GM21786 (cell line): Measurements from ENCODE around the gene SHKBP1.
"Not testable (repeated sequence)": the region's sequence is repeated elsewhere in the genome, so short reads cannot be mapped to it uniquely, and the experiment has no call there.

Experiments
- ATAC-seq: cut with Tn5 transposase; IDR thresholded peaks from one replicate; pipeline ENCODE4 v1.9.1; 2021; ENCODE audit not compliant: unreplicated experiment

Gene SHKBP1

DNA sequence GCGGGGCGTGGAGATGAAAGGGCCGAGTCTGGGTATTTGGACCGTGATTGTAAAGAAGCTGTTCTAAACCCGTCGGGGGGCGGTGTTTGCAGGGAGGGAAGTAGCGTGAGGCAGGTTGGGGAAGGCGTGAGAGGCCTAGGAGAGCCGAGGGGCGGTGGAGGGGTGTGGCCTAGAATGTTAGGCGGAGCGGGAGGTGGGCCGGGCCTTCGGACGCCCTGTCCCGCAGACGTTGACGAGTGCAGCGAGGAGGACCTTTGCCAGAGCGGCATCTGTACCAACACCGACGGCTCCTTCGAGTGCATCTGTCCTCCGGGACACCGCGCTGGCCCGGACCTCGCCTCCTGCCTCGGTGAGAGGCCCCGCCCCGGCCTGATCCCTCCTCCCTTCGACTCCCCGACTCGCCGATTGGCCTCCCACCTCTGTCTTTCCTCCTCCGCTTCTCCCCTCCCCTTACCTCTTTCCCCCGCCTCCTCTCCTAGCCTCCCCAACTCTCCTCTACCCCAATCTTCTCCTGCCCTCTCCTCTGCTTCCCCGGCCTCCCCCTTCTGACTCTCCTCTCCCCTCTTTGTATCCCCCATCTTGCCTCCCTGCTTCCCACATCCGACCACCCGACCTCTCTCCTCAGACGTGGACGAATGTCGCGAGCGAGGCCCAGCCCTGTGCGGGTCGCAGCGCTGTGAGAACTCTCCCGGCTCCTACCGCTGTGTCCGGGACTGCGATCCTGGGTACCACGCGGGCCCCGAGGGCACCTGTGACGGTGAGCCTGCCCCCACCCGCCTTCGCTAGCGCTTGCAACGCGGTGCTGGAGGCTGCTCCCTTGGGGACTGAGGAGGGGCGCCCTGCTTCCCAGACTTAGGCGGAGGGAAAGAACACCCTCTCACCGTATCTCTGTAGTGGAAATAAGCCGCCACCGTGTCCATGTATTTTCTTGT lies 37.3 kb downstream of the SHKBP1 start:
- ATAC-seq = no peak

DNA sequence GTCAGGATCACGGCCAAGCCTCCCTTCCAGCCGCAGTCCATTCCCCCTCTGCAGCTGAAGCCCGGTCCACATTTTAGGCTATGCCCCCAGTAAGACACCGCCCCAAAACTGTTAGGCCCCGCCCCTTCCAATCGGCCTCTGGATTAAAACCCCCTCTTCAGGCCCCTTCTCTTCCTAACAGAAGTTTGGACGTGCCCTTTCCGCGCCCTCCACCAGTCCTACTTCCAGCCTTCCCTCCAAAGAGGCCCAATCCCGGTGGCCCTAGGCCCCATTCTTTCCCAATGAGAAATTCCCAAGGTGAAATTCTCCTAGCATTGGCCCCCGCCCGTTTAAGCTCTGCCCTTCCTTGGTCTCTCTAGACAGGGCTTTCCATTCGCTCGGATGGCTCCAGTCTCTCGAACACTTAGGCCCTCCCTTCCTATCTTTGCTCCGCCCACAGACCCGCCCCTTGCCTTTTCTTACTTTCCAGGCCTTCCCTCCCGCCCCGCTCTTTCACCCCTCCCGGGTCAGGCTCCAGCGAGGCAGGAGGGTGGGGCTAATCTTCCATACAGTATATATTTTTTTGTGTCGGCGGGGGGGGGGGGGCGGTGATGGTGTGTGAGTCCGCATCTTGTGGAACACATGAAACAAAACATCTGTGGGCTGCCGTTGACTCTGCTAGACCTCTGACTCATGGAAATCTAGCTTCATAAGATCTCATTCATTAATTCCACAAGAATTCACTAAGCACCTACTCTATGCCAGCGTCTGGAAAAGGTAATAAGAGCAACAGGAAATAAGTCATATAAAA lies 38.1 kb downstream of the SHKBP1 start:
- no peak for ATAC-seq

DNA sequence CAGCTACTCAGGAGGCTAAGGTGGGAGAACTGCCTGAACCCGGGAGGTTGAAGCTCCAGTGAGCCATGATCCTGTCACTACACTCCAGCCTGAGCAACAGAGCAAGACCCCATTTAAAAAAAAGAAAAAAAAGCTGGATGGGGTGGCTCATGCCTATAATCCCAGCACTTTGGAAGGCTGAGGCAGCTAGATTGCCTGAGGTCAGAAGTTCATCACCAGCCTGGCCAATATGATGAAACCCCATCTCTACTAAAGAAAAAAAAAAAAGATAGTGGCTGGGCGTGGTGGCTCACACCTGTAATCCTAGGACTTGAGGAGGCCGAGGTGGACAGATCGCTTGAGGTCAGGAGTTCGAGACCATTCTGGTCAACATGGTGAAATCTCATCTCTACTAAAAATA lies 39.5 kb downstream of the SHKBP1 start:
- no peak for ATAC-seq

DNA sequence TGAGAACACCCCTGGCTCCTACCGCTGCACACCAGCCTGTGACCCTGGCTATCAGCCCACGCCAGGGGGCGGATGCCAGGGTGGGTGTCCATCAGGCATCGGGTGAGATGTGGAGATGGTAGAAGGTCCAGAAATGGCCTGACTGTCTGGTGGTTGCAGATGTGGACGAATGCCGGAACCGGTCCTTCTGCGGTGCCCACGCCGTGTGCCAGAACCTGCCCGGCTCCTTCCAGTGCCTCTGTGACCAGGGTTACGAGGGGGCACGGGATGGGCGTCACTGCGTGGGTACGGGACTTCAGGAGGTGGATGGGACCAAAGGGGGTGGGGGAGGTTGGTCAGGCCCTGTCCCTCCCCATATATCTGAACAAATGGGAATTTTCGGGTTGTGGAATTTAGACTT lies 40.3 kb downstream of the SHKBP1 start:
- no peak for ATAC-seq

DNA sequence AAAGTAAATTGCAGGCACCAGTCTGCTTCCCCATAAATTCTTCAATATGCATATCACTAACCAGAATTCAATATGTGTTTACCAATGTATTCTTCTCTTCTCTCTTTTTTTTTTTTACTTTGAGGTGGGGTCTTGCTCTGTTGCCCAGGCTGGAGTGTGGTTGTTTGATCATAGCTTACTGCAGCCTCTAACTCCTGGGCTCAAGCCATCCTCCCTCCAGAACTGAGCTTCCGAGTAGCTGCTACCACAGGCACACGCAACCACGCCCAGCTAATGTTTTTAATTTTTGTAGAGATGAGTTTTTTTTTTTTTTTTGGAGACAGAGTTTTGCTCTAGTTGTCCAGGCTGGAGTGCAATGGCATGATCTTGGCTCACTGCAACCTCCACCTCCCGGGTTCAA lies 41.3 kb downstream of the SHKBP1 start:
- ATAC-seq = no peak

DNA sequence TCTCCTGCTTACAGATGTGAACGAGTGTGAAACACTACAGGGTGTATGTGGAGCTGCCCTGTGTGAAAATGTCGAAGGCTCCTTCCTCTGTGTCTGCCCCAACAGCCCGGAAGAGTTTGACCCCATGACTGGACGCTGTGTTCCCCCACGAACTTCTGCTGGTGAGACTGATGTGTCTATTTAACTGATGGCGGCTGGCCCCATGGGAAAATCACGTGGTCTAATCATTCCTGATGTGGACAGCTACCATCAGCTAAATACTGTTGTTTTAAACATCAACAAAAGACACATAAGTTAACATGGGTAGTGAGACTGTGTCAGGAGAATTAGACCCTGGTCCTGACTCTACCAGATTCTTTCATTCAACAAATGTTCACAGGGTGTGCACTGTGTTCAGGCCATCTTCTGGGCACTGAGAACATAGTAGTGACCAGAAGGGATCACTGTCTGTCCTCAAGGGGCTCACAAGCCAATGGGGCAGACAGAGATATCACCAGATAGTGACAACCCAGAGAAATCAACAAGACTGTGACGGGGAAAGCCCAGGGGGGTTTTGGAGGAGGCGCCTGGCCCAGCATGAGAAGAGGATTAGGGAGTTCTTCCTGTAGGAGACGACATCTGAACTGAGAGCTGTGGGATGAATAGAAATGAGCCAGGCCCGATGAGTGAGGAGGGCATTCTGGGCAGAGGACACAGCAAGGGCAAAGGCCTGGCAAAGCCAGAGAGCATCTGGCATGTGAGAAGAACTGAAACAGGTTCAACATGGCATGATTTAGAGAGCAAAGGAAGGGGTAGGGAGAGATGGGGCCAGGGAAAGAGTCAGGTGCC lies 42.9 kb downstream of the SHKBP1 start:
- ATAC-seq = no peak

DNA sequence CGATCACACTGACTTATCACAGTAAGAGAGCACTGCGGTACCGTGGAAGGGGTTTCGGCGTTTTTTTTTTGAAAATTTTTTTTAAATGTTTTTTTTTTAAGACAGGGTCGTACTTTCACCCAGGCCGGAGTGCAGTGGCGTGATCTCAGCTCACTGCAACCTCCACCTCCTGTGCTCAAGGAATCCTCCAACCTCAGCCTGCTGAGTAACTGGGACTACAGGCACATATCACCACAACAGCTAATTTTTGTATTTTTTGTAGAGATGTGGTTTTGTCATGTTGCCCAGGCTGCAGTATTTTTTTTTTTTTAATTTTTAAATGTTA lies 43.5 kb downstream of the SHKBP1 start:
- ATAC-seq = no peak

DNA sequence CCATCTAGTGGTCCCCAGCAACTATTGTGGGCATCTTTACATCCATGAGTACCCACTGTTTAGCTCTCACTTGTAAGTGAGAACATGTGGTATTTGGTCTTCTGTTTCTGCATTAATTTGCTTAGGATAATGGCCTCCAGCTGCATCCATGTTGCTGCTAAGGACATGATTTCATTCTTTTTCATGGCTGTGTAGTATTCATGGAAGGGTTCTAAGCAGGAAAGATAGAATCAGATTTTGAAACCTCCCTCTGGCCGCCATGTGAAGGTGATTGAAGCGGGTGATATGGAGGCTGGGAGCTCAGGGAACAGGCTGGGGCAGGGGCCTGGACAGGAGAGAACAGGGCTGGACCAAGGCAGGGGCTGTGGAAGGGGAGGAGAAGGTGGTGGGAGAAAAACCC lies 44.6 kb downstream of the SHKBP1 start:
- ATAC-seq = no peak

DNA sequence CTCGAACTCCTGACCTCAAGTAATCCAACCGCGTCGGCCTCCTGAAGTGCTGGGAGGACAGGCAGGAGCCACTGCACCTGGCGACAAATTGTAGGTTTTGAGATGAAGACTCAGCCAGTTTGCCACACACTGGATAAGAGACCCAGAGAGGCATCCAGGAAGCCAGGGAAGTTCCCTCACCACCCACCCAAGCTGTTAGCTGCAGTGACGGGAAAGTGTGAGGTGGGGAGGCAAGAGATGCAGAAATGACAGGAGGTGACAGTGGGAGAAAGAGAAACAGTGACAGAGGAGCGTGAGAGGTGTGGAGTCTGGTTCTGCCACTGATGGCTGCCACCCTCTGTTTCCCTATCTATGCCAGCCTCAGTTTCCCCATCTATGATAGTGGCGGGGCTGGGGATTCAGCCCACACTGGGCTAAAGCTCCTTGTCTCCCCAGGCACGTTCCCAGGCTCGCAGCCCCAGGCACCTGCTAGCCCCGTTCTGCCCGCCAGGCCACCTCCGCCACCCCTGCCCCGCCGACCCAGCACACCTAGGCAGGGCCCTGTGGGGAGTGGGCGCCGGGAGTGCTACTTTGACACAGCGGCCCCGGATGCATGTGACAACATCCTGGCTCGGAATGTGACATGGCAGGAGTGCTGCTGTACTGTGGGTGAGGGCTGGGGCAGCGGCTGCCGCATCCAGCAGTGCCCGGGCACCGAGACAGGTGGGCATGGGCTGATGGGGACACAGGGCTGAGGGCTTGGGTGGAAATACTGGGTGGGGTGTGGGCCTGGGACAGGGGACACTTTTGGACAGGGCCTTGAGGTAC lies 45.5 kb downstream of the SHKBP1 start:
- ATAC-seq = no peak

DNA sequence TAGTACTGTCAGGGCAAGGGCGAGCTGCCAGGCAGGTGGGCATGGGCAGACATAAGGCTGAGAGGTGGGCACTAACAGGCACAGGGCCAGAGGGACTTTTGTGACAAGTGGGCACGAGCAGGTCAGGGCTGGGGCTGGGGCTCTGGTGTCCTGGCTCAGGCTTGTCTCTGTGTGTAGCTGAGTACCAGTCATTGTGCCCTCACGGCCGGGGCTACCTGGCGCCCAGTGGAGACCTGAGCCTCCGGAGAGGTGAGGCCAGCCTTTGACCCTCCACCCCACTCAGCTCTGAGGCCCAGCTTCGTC lies 46.1 kb downstream of the SHKBP1 start:
- no peak for ATAC-seq

DNA sequence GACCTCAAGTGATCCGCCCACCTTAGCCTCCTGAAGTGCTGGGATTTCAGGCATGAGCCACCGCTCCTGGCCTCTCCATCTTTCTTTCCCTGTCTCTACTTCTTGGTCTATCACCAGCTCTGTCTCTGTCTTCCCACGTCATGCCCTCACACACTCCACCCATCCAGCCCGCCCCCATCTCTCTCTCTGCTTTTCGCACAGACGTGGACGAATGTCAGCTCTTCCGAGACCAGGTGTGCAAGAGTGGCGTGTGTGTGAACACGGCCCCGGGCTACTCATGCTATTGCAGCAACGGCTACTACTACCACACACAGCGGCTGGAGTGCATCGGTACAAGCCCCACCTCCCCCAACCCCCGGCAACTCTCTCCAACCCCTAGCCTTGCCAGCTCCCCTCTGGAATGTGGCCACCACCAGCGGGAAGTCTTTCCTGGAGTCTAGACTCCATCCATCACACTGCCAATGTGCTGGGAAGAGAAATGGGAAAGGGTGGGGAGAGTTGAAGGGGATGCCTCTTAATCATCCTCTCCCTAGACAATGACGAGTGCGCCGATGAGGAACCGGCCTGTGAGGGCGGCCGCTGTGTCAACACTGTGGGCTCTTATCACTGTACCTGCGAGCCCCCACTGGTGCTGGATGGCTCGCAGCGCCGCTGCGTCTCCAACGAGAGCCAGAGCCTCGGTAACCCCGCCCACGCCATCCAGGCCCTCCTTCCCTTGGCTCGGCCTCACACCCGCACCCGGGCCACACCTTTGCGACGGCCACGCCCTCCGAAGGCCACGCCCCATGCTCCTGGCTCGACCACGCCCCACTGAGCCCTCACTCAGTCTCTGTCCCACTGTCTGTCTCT lies 47.0 kb downstream of the SHKBP1 start:
- no peak for ATAC-seq

DNA sequence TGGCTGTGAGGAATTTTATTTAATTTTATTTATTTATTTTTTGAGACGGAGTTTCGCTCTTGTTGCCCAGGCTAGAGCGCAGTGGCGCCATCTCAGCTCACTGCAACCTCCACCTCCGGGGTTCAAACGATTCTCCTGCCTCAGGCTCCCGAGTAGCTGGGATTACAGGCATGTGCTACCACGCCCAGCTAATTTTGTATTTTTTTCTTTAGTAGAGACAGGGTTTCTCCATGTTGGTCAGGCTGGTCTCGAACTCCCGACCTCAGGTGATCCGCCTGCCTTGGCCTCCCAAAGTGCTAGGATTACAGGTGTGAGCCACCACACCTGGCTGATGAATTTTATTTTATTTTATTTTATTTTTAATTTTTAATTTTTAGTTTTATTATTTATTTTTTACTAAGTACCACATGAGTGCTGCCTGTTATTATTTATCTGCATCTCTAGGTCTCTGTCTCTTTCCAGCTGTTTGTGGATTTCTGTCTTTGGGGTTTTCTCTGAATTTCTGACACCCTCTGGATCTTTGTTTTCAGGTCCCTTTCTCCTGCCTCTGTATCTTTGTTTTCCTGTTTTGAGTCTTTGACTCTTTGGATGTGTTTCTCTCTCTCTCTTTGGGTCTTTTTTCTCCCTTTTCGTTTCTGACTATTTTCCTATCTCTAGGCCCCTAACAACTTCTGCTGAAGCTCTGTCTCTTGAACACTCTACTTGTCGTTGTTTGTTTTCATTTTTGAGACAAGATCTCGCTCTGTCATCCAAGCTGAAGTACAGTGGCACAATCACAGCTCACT lies 47.9 kb downstream of the SHKBP1 start:
- ATAC-seq = not testable (repeated sequence)

DNA sequence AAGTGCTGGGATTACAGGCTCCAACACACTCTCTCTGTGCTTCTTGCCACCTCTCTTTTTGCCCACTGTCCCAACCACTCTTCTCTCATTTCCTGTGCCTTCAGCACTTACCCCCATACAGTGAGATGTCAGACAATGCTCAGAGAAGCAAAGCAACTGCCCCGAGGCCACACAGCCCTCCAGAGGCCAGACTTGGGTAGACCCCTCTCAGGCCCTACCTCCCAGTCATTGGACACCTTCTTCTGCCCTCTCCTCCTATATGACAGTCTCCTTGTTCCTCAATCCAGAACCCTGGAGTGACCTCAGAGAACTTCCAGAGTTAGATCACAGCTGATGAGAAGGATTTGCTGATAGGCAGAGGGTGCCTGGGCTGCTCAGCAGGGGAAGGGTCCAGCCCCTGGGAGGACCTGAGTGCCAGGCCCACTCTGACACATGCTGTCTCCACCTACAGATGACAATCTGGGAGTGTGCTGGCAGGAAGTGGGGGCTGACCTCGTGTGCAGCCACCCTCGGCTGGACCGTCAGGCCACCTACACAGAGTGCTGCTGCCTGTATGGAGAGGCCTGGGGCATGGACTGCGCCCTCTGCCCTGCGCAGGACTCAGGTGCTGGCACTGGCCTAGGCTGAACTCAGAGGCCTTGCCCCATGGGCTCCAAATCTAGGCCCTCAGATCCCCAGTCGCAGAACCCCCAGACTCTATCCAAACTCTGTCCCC lies 48.9 kb downstream of the SHKBP1 start:
- no peak for ATAC-seq

DNA sequence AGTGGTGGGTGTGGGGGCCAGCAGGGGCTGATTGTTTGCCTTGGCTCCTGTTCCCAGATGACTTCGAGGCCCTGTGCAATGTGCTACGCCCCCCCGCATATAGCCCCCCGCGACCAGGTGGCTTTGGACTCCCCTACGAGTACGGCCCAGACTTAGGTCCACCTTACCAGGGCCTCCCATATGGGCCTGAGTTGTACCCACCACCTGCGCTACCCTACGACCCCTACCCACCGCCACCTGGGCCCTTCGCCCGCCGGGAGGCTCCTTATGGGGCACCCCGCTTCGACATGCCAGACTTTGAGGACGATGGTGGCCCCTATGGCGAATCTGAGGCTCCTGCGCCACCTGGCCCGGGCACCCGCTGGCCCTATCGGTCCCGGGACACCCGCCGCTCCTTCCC lies 50.2 kb downstream of the SHKBP1 start:
- no peak for ATAC-seq

DNA sequence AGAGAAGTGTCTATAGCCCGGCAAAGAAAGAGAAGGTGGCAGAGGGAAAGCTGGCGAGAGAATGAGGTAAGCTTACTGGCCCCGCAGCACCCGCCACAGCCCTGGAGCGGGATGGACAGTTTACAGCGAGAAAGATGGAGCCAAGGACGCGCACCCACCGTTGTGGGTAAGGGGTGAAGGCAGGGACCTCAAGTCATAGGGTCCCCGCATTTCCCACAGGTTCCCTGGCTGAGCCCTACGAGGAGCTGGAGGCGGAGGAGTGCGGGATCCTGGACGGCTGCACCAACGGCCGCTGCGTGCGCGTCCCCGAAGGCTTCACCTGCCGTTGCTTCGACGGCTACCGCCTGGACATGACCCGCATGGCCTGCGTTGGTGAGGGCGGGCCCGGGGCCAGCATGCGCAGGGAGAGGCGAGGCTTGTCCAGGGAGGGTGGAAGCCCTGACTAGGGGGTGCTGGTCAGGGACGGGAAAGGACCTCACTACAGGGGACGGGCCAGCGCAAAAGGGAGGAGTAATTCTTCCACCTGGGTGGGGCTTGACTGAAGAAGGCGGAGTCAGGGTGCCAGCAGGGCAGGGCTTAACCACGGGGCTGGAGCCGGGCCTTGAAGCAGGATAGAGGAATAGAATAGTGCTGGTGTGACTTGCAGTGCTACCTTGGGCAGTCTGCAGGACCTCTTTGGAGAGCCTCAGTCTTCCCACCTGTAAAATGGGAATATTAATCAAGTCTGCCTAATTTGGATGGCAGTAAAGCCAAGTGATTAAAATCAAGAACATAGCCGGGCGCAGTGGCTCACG lies 51.0 kb downstream of the SHKBP1 start:
- no peak for ATAC-seq

DNA sequence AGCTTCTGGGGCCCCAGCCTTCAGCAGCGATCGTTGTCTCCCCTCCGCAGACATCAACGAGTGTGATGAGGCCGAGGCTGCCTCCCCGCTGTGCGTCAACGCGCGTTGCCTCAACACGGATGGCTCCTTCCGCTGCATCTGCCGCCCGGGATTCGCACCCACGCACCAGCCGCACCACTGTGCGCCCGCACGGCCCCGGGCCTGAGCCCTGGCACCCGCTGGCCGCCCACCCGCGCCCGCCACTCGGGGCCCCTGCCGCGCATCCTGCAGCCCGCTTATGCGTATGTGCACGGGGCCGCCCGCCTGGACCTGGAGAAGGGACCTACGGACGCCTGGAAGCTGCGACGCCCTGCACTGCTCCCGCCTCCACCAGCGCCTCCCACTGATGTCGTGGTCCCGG lies 52.7 kb downstream of the SHKBP1 start:
- no peak for ATAC-seq

DNA sequence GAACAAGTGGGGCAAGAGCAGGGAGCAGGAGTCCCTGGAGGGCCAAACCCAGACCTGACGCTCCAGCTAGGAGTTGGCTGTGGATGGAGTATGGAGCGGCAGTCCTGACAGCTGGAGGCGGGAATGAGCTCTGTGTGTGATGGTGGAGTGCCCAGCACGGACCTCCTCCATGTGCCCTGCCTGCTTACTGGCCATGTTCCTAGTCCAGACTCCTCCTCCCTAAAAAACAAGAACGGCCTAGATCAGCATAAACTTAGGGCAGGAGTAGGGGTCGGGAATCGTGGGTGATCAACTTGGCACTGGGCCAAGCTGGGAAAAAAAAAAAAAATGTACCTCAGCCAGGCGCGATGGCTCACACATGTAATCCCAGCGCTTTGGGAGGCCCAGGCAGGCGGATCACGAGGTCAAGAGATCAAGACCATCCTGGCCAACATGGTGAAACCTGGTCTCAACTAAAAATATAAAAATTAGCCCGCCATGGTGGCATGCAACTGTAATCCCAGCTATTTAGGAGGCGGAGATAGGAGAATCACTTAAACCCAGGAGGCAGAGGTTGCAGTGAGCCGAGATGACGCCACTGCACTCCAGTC lies 54.0 kb downstream of the SHKBP1 start:
- no peak for ATAC-seq
